ENCODE measurements around the gene ANKAR.
"Not testable (repeated sequence)": the region's sequence is repeated elsewhere in the genome, so short reads cannot be mapped to it uniquely, and the experiment has no call there.

The ANKAR gene

GRCh38 chr2:189658306-189659212 lies 15.9 kb upstream of the ANKAR start:
- H3K36me3 ChIP-seq (ENCODE audit: control insufficient read depth, insufficient read depth, low read length) = peaks cover 3% of the 10 kb centered on the region
- H3K9me3 ChIP-seq (ENCODE audit: control insufficient read depth, low read length) = no peaks in the 10 kb centered on the region
- H3K27ac ChIP-seq (ENCODE audit: low read depth, low read length, severe bottlenecking) = peak overlapping the region; percentile 92
- no peak overlapping the region for H3K4me3 ChIP-seq (ENCODE audit: extremely low read depth, insufficient read depth, low read length, poor library complexity, severe bottlenecking)
- WGBS, 2 experiments (ENCODE audit: insufficient coverage in 2 of 2) = 87 to 97% methylated on average over 3 to 6 of the region's 7 CpGs
- H3K4me1 ChIP-seq (ENCODE audit: control insufficient read depth, insufficient read depth, low read length, poor library complexity, severe bottlenecking) = peaks cover 22% of the 10 kb centered on the region

DNA sequence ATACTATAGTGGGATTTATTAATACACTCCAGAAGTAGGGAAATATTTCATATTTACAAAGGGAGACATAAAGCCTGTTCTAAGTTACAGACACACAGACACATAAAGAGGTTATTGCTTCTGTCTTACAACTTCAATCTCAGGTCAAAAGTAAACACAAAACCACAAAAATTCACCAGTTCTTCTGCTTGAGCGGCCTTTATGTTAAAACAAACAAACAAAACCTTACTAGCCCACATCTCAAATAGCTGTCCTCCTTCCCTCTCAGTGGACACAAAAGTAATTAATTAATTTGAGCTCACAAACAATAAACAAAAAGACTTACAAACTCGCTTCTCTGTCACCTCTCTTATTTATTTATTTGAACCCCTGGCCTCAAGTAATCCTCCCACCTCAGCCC lies 14.7 kb upstream of the ANKAR start:
- WGBS, 2 experiments (ENCODE audit: insufficient coverage in 2 of 2) = 95 to 100% methylated on average over 1 to 2 of the region's 2 CpGs
- Histone ChIP-seq H3K9me3 (ENCODE audit: control insufficient read depth, low read length) (no peaks in the 10 kb centered on the region), H3K4me3 (ENCODE audit: extremely low read depth, insufficient read depth, low read length, poor library complexity, severe bottlenecking) (no peak overlapping the region), H3K4me1 (ENCODE audit: control insufficient read depth, insufficient read depth, low read length, poor library complexity, severe bottlenecking) (peaks cover 22% of the 10 kb centered on the region), H3K36me3 (ENCODE audit: control insufficient read depth, insufficient read depth, low read length) (peaks cover 4% of the 10 kb centered on the region), H3K27ac (ENCODE audit: low read depth, low read length, severe bottlenecking) (peak overlapping the region; percentile 92)

DNA sequence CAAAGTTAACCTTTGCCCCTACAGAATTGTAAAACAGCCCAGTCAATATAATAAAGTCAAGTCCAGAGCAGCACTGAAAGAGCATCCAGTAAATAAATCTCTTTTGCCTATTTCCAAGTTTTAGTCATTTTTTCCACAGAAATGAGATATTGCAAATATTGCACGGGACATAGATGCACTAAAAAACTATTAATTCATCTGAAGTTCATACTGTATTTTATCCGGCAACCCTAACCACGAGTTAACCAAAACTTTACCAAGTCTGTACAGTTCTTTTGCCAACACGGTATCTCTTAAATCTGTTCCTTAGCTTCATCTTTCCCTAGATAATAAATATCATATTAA lies 13.7 kb upstream of the ANKAR start:
- 25 to 29% methylated on average over 4 of the region's 4 CpGs for WGBS, 2 experiments (ENCODE audit: insufficient coverage in 2 of 2)
- H3K9me3 ChIP-seq (ENCODE audit: control insufficient read depth, low read length) = no peaks in the 10 kb centered on the region
- H3K4me3 ChIP-seq (ENCODE audit: extremely low read depth, insufficient read depth, low read length, poor library complexity, severe bottlenecking) = no peak overlapping the region
- H3K27ac ChIP-seq (ENCODE audit: low read depth, low read length, severe bottlenecking) = no peak overlapping the region
- H3K36me3 ChIP-seq (ENCODE audit: control insufficient read depth, insufficient read depth, low read length) = peaks cover 7% of the 10 kb centered on the region
- H3K4me1 ChIP-seq (ENCODE audit: control insufficient read depth, insufficient read depth, low read length, poor library complexity, severe bottlenecking) = peaks cover 22% of the 10 kb centered on the region

DNA sequence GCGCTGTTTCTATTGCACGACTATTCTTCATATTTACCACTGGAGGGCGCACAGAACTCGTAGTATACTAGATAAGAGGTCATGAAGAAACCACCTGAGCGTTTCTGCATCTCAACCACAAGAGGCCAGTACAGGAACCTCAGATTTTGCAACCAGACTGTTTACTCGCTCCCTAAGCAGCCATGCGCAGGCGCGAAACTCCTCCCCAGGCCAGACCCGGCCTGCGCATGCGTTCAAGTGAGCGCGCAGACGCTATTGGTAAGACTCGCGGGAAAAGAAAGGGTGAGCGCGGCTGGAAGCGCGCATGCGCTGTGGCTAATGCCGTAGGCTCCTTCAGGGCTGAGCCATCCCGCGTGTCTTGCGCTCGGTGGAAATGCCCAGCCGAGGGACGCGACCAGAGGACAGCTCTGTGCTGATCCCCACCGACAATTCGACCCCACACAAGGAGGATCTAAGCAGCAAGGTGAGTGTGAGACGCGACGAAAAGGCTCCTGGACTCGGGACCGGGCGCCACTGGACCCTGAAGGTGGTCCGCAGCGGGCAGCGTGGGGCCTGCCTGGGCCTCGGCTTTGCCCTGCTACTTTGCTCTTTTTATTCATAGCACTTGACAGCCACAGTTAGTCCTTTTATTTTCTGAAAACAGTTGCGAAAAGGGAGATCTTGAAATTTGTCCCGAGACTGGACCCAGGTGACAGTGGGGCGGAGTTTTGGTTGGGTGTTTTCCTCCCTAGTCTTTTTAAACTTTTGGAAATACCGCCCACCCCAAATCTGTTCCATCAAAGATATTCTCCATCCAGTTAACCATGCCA lies 13.1 kb upstream of the ANKAR start, which contains the start of gene ASNSD1:
ASNSD1 (plus strand) TSS at position 312 of the 809 bp plus-strand sequence. CDS start 4,674 bp downstream, outside the sequence.
- H3K9me3 ChIP-seq (ENCODE audit: control insufficient read depth, low read length) = no peaks in the 10 kb centered on the region
- H3K36me3 ChIP-seq (ENCODE audit: control insufficient read depth, insufficient read depth, low read length) = peaks cover 12% of the 10 kb centered on the region
- peak within 1 kb of the TSS; percentile 87 for H3K4me3 ChIP-seq (ENCODE audit: extremely low read depth, insufficient read depth, low read length, poor library complexity, severe bottlenecking)
- H3K27ac ChIP-seq (ENCODE audit: low read depth, low read length, severe bottlenecking) = peak within 1 kb of the TSS; percentile 20
- peaks cover 22% of the 10 kb centered on the region for H3K4me1 ChIP-seq (ENCODE audit: control insufficient read depth, insufficient read depth, low read length, poor library complexity, severe bottlenecking)
- 1% methylated on average over 26 to 39 of the region's 46 CpGs for WGBS, 2 experiments (ENCODE audit: insufficient coverage in 2 of 2)

- peaks cover 18% of the 10 kb centered on the region for H3K36me3 ChIP-seq (ENCODE audit: control insufficient read depth, insufficient read depth, low read length)
- no peaks in the 10 kb centered on the region for H3K9me3 ChIP-seq (ENCODE audit: control insufficient read depth, low read length)
- peaks cover 22% of the 10 kb centered on the region for H3K4me1 ChIP-seq (ENCODE audit: control insufficient read depth, insufficient read depth, low read length, poor library complexity, severe bottlenecking)
- WGBS, 2 experiments (ENCODE audit: insufficient coverage in 2 of 2) = 4 to 10% methylated on average over 5 to 6 of the region's 9 CpGs
- peak overlapping the region; percentile 87 for H3K4me3 ChIP-seq (ENCODE audit: extremely low read depth, insufficient read depth, low read length, poor library complexity, severe bottlenecking)
- no peak overlapping the region for H3K27ac ChIP-seq (ENCODE audit: low read depth, low read length, severe bottlenecking)
These were observed 12.5 kb upstream of the ANKAR start for GRCh38 chr2:189661957-189662321.

- peaks cover 16% of the 10 kb centered on the region for H3K4me1 ChIP-seq (ENCODE audit: control insufficient read depth, insufficient read depth, low read length, poor library complexity, severe bottlenecking)
- peaks cover 26% of the 10 kb centered on the region for H3K36me3 ChIP-seq (ENCODE audit: control insufficient read depth, insufficient read depth, low read length)
- no peak overlapping the region for H3K27ac ChIP-seq (ENCODE audit: low read depth, low read length, severe bottlenecking)
- WGBS, 2 experiments (ENCODE audit: insufficient coverage in 2 of 2) = 100% methylated on average over 3 of the region's 5 CpGs; no CpG with 5 or more reads in 1 of the 2 experiments
- H3K4me3 ChIP-seq (ENCODE audit: extremely low read depth, insufficient read depth, low read length, poor library complexity, severe bottlenecking) = peak overlapping the region; percentile 87
- H3K9me3 ChIP-seq (ENCODE audit: control insufficient read depth, low read length) = no peaks in the 10 kb centered on the region
These were observed 11.7 kb upstream of the ANKAR start for GRCh38 chr2:189662669-189663226.

DNA sequence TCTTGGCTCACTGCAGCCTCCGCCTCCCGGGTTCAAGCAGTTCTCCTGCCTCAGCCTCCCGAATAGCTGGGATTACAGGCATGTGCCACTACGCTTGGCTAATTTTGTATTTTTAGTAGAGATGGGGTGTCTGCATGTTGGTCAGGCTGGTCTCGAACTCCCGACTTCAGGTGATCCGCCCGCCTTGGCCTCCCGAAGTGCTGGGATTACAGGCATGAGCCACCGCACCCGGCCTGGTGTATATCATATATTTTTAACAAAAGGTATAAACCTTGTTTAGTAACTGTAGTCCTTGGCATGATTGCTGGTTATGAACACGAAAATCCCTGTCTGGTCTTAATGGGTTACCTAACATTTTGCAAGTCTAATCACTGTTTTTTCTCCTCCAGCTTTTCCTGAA lies 11.2 kb upstream of the ANKAR start:
- 100% methylated on average over 1 of the region's 12 CpGs; no CpG with 5 or more reads in 1 of the 2 experiments for WGBS, 2 experiments (ENCODE audit: insufficient coverage in 2 of 2)
- H3K4me3 ChIP-seq (ENCODE audit: extremely low read depth, insufficient read depth, low read length, poor library complexity, severe bottlenecking); H3K27ac ChIP-seq (ENCODE audit: low read depth, low read length, severe bottlenecking); H3K9me3 ChIP-seq (ENCODE audit: control insufficient read depth, low read length): not testable (repeated sequence)
- H3K36me3 ChIP-seq (ENCODE audit: control insufficient read depth, insufficient read depth, low read length) = peaks cover 32% of the 10 kb centered on the region
- peaks cover 14% of the 10 kb centered on the region for H3K4me1 ChIP-seq (ENCODE audit: control insufficient read depth, insufficient read depth, low read length, poor library complexity, severe bottlenecking)

DNA sequence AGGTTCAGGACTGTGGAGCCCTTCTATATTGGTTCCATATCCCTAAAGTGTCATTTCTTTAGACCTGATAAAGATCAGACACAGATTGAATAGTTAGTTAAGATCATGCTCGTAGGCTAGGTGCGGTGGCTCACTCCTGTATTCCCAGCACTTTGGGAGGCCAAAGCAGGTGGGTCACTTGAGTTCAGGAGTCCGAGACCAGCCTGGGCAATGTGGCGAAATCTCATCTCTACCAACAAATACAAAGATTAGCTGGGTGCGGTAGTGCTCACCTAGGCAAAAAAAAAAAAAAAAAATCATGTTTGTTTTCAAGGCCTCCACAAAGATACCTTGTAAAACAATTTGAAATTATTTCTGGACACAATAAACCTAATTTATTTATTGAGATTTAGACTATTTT lies 4.6 kb upstream of the ANKAR start:
- H3K27ac ChIP-seq (ENCODE audit: low read depth, low read length, severe bottlenecking) = no peak overlapping the region
- H3K4me3 ChIP-seq (ENCODE audit: extremely low read depth, insufficient read depth, low read length, poor library complexity, severe bottlenecking) = no peak overlapping the region
- 100% methylated on average over 2 of the region's 5 CpGs; no CpG with 5 or more reads in 1 of the 2 experiments for WGBS, 2 experiments (ENCODE audit: insufficient coverage in 2 of 2)
- peaks cover 64% of the 10 kb centered on the region for H3K36me3 ChIP-seq (ENCODE audit: control insufficient read depth, insufficient read depth, low read length)
- no peaks in the 10 kb centered on the region for H3K9me3 ChIP-seq (ENCODE audit: control insufficient read depth, low read length)
- no peaks in the 10 kb centered on the region for H3K4me1 ChIP-seq (ENCODE audit: control insufficient read depth, insufficient read depth, low read length, poor library complexity, severe bottlenecking)

DNA sequence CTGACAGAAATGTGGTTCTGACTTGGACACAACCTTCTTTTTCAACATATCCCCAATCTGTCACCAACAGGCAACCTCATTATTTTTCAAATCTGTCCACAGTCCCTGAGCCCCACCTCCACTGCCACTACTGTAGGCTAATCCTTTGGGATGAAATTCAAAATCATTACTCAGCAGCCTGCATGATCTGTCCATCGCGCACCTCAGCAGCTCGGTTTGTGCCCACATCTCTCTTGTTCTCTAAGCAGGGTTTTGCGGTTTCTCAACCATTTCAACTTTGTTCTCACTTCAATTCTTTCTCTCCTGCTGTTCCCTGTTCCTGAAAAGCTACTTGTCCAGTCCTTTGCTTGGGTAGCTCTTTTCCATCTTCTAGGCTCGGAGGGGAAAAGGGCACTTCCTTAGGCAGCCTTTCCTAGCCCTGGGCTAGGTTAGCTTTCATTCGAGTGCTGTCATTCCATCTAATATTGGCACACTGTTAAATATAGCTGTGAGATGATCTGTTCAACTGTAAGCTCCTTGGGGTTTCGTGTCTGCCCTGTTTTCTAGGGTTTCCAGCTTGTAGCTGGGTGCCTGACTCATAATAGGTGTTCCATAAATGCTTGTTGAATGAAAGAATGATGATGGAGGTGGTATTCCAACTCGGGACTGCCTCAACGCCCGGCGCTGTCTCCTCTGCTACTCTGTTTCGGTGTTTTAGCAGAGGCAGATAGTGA lies 653 bp upstream of the ANKAR start:
- Histone ChIP-seq H3K36me3 (ENCODE audit: control insufficient read depth, insufficient read depth, low read length) (peaks cover 43% of the 10 kb centered on the region), H3K4me1 (ENCODE audit: control insufficient read depth, insufficient read depth, low read length, poor library complexity, severe bottlenecking) (no peaks in the 10 kb centered on the region), H3K9me3 (ENCODE audit: control insufficient read depth, low read length) (peaks cover 3% of the 10 kb centered on the region), H3K27ac (ENCODE audit: low read depth, low read length, severe bottlenecking) (no peak overlapping the region), H3K4me3 (ENCODE audit: extremely low read depth, insufficient read depth, low read length, poor library complexity, severe bottlenecking) (peak overlapping the region; percentile 41)
- 57 to 64% methylated on average over 11 of the region's 12 CpGs for WGBS, 2 experiments (ENCODE audit: insufficient coverage in 2 of 2)

DNA sequence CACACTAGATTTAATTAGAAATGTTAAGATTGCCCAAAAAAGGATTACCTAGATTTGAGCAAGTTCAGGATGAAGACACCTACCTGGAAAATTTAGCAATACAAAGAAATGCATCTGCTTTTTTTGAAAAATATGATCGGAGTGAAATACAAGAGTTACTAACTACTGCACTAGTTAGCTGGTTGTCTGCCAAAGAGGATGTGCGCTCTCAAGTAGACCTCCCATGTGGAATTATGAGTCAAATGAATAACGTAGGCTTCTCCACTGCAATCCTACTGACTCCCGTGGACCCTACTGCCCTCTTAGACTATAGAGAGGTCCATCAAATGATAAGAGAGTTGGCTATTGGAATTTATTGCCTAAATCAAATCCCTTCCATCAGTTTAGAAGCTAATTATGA lies 2.0 kb downstream of the ANKAR start:
- WGBS, 2 experiments (ENCODE audit: insufficient coverage in 2 of 2) = 93 to 100% methylated on average over 2 to 3 of the region's 4 CpGs
- Histone ChIP-seq H3K4me3 (ENCODE audit: extremely low read depth, insufficient read depth, low read length, poor library complexity, severe bottlenecking) (no peak overlapping the region), H3K4me1 (ENCODE audit: control insufficient read depth, insufficient read depth, low read length, poor library complexity, severe bottlenecking) (no peaks in the 10 kb centered on the region), H3K27ac (ENCODE audit: low read depth, low read length, severe bottlenecking) (no peak overlapping the region), H3K9me3 (ENCODE audit: control insufficient read depth, low read length) (peaks cover 3% of the 10 kb centered on the region), H3K36me3 (ENCODE audit: control insufficient read depth, insufficient read depth, low read length) (peaks cover 25% of the 10 kb centered on the region)
